Ramos (cell line): ENCODE results near the gene KRTAP1-5.
"Not testable (repeated sequence)": the region's sequence is repeated elsewhere in the genome, so short reads cannot be mapped to it uniquely, and the experiment has no call there.

Experiments used
- in situ Hi-C: fragments of 300-500 bp; cut with MboI; formaldehyde crosslinking; loops from one replicate; pipeline ENCODE4 v1.14.3; 2022; ENCODE audit warnings: low sequenced_read_pairs; ENCODE audit not compliant: unreplicated experiment

The KRTAP1-5 gene

GRCh38 chr17:41026715-41027471, at the start of gene KRTAP1-5:
KRTAP1-5 (minus strand) TSS chr17:41027208; CDS start chr17:41027155, 53 bp downstream.
- in situ Hi-C loops, result no loop called here

- in situ Hi-C loops, result no loop called here
These were observed 49.8 kb upstream of the KRTAP1-5 start for GRCh38 chr17:41076788-41077187.

DNA sequence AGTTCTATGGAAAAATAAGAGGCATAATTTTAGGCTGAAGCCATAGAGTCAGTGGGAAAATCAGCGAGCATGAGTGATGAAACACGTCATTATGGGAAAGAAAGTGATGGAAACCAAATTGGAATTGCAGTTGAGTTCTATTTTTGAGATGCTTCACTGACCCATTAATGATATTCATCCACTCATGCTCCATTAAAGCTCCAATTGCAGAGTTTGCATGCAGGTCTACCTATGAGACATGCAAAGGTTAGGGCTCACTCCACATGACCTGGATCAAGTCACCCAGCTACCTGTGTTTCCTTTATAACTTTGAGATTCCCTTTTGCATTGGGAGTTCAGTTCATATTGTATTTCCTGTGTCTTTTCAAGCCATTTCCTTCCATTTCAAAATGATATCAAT, 46.7 kb upstream of the KRTAP1-5 start:
- in situ Hi-C loops, result no loop called here

- in situ Hi-C loops, result no loop called here
These were observed 44.8 kb upstream of the KRTAP1-5 start for GRCh38 chr17:41071606-41072360.

- in situ Hi-C loops, result no loop called here
These were observed 42.0 kb upstream of the KRTAP1-5 start for GRCh38 chr17:41069031-41069430.

- in situ Hi-C loops, result no loop called here
These were observed 40.3 kb upstream of the KRTAP1-5 start for GRCh38 chr17:41067281-41067680.

DNA sequence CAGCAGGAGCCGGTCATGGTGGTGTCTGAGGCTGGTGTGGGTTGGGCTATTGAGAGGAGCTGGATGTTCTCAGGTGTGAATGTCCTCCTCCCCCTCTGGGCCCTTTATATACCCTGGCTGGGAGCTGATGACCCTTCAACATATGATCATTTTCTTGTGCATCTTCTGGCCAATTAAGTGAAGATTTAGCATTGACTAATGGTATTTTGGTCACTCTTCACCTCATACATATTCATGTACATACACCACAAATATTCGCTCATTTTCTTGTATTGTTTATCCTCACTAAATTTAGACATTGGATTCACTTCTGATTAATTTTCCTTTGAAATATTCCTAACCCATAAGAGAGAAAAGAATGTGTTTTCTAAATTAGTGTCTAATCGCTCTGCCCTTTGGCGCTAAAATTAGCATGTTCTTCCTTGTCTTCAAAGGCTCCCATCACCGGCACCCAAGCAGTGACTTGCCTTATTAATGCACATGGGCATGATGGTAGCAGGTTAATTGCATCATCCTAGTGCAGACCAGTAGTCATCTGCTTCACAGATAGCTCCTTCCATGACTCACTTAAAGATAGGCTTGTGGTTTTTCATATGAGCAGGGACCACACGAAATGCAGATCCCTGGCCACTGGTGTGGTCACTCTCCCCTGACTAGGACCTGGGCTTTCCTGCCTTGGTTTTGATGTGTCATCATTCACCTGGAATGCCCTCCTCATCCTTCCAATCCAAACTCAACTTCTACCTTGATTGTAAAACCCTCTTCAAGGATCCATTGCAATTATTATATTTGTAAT, 39.0 kb upstream of the KRTAP1-5 start, which contains the start of gene KRTAP2-4:
Gene KRTAP2-4 (minus strand): TSS at position 51 of the 796 bp plus-strand sequence. CDS start 34 bp downstream, at position 17.
- in situ Hi-C loops, result no loop called here

- in situ Hi-C loops, result not testable (repeated sequence)
These were observed 38.1 kb upstream of the KRTAP1-5 start for GRCh38 chr17:41065016-41065689.

DNA sequence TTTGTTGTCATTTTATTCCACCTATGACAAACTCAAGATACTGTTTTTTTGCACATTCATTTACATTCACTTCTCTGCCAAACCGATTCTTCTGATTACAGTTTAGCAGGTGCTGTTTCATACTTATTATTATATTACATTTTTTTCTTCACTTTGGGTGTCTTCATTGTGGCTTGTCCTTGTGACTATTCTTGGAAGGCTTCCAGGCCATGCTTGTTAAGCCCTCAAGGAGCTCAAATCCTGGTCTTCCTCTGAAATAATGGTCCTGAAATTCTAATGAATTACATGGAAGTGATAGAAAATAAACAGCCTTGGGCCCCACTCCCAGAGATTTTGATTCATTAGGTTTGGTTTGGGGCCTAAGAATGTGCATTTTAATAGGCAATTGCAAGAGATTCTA, 37.3 kb upstream of the KRTAP1-5 start:
- in situ Hi-C loops, result no loop called here

DNA sequence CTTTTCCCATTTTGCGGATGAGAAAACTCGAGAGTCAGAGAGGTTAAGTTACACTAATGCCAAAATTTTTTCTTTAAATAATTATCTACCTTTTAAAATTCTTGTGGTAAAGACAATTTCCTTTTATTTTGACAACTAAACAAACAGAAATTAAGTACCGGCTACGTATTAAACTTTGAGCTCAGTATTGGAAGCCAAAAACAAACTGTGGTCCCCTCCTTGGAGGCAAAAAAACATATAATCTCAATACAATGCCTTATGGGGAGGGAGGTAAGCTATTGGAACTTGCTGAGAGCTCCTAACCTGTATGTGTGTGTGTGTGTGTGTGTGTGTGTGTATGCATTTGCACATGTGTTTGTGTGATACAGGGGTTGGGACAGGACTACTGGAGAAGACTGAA, 36.4 kb upstream of the KRTAP1-5 start:
- in situ Hi-C loops, result no loop called here

DNA sequence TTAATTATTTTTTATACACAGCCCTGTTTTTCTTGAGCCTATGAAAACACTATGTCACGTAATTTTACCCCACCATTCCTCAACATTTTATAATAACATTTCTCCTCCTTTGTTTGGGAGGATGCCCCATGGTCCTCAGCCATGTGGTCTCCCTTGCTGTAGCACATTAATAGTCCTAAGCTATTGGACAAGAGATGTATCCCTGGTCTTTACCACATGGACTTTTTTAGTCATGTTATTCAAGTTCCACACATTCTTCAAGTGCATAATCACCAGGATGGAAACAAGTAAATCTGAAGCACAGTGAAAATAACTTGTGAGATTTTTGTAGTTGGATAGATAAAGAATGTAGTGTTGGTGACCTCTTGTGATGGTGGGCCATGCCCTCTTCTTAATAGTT, 35.0 kb upstream of the KRTAP1-5 start:
- in situ Hi-C loops, result no loop called here

- in situ Hi-C loops, result no loop called here
These were observed 33.1 kb upstream of the KRTAP1-5 start, which contains the start of gene KRTAP2-3 for GRCh38 chr17:41060052-41060604. KRTAP2-3 (minus strand) TSS chr17:41060114; CDS start chr17:41060050, 64 bp downstream.

GRCh38 chr17:41059276-41060051, 32.5 kb upstream of the KRTAP1-5 start:
- in situ Hi-C loops, result not testable (repeated sequence)

- in situ Hi-C loops, result no loop called here
These were observed 31.7 kb upstream of the KRTAP1-5 start for GRCh38 chr17:41058741-41059140.

DNA sequence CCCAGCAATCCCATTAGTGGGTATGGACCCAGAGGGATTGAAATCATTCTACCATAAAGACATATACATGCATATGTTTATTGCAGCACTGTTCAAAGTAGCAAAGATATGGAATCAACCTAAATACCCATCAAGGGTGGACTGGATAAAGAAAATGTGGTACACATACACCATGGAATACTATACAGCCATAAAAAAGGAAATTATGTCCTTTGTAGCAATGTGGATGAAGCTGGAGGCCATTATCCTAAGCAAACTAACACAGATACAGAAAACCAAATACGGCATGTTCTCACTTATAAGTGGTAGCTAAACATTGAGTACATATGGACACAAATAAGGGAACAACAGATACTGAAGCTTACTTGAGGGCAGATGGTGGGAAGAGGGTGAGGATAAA, 30.5 kb upstream of the KRTAP1-5 start:
- in situ Hi-C loops, result no loop called here

GRCh38 chr17:41055130-41055529, 28.1 kb upstream of the KRTAP1-5 start, which contains the start of gene KRTAP2-2:
KRTAP2-2 (minus strand) TSS chr17:41055230; CDS start chr17:41055211, 19 bp downstream.
- in situ Hi-C loops, result not testable (repeated sequence)

DNA sequence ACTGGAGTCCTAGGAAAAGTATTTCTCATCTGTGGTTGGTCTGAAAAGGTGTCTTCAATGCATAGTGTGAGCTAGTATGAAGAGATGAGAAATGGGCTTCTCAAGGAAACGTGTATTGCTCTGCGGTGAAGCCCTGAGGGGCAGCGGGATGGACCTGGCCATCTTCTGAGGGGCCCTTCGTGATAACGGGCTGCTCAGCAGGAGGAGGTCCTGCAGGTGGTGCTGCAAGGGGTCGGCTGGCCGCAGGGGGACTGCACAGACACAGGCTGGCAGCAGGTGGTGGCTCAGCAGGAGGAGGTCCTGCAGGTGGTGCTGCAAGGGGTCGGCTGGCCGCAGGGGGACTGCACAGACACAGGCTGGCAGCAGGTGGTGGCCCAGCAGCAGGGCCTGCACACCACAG, 27.5 kb upstream of the KRTAP1-5 start:
- in situ Hi-C loops, result not testable (repeated sequence)

- in situ Hi-C loops, result no loop called here
These were observed 27.0 kb upstream of the KRTAP1-5 start for GRCh38 chr17:41054025-41054424.

- in situ Hi-C loops, result no loop called here
These were observed 25.6 kb upstream of the KRTAP1-5 start for GRCh38 chr17:41052566-41052965.
